PC-9 (cell line): ENCODE data around the gene RPA3.

Experiments
- EZH2 ChIP-seq: fragments of 200-600 bp; sonication (generic); IDR thresholded peaks from 2 replicates; pipeline ENCODE4 v1.8.0; 2017; ENCODE audit warnings: antibody characterized with exemption, low read depth
- TF ChIP-seq, protein P1 (sequence below): fragments of 200-600 bp; sonication (generic); conservative IDR thresholded peaks from 2 replicates; pipeline ENCODE4 v1.6.1; 2017; ENCODE audit warnings: mixed run types, antibody characterized with exemption, mild to moderate bottlenecking, moderate library complexity

DNA sequence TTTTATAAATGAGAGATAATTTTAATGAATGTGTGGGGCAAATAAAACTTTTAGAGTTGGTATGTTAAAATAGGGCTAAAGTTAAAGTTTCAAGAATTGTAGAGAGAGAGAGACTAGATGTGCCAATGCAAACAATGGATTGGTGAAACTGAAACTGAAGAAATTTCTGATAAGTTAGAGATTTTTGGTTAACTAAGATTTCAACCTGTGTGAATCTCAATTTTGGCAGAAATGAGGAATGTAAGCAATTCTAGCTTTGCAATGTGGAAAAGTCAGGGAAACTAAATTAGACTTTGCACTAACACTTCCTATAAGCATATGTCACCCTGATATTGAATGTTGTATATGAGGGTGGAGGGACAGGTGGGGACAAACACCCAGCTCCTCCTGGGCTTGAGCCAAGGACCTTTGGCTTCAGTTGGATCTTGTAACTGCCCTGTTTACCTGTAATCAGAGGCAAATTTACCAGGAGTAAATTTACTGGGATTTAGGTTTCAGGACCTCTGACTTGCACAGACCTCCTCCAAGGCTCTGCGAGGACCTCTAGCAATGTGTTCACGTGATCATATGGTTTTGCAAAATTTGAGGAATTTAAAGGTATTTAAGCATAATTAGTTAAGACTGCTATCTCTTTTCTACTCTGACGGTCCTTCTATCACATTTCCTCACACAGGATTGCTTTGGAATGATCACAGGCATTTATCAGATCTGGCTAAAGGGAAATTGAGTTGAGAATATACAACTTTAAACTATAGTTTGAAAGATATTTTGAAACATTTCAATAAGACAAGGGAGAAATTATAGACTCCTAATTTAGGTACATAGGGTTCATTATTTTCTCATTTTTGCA, 33.1 kb upstream of the RPA3 start:
- TF ChIP-seq, protein P1, sequence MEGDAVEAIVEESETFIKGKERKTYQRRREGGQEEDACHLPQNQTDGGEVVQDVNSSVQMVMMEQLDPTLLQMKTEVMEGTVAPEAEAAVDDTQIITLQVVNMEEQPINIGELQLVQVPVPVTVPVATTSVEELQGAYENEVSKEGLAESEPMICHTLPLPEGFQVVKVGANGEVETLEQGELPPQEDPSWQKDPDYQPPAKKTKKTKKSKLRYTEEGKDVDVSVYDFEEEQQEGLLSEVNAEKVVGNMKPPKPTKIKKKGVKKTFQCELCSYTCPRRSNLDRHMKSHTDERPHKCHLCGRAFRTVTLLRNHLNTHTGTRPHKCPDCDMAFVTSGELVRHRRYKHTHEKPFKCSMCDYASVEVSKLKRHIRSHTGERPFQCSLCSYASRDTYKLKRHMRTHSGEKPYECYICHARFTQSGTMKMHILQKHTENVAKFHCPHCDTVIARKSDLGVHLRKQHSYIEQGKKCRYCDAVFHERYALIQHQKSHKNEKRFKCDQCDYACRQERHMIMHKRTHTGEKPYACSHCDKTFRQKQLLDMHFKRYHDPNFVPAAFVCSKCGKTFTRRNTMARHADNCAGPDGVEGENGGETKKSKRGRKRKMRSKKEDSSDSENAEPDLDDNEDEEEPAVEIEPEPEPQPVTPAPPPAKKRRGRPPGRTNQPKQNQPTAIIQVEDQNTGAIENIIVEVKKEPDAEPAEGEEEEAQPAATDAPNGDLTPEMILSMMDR, result no peak
- no peak for TF ChIP-seq EZH2
